Heart left ventricle (tissue), 13 donors: ENCODE data around the gene ATP6V0A1.

Experiments
- POLR2A ChIP-seq, 2 donors: fragments of 450-650 bp; IDR thresholded peaks; one replicate each; pipeline ENCODE4 v1.6.1; 2017; ENCODE audit warnings: antibody characterized with exemption in 2 of 2, mild to moderate bottlenecking in 2 of 2, moderate library complexity in 2 of 2
- TF ChIP-seq, protein P1 (sequence below), 12 donors: fragments of 200-600 bp; sonication (generic) in 4 of 12; IDR thresholded peaks; one replicate each; pipeline versions ENCODE4 v1.5.0 to v1.8.0; 2018 to 2022; ENCODE audit warnings: antibody characterized with exemption in 12 of 12, mild to moderate bottlenecking in 5 of 12
- donor health status: ischemic (EF 13 %, LVEDD 7.1; RV severe dilation, severe dysfunction).
- donor health status: DM: no; HTN: yes; CAD: no.
- donor health status: DM: no; HTN: no; CAD: no.
- donor health status: ischemic (EF 25% LVEDD 6.9; RV normal size, moderate dysfunction).
- donor health status: ischemic (EF 25% LVEDD 5.7; RV mildly dilated, moderate dysfunction).
- donor health status: ischemic (EF 35%, LVEDD 5.7; RV mildly dilated, moderate dysfunction).
- donor health status: nonischemic (EF 11% LVEDD 7.7; RV severe dilation, severe dysfunction).
- donor health status: DM: yes; HTN: yes; CAD: no.
- donor health status: PGD.
- donor health status: ischemic (EF 29% LVEDD 5.4; RV normal size, mild dysfunction).
- donor health status: nonischemic (EF 23%, LVEDD 6.1; RV moderate dilation, normal function).

DNA sequence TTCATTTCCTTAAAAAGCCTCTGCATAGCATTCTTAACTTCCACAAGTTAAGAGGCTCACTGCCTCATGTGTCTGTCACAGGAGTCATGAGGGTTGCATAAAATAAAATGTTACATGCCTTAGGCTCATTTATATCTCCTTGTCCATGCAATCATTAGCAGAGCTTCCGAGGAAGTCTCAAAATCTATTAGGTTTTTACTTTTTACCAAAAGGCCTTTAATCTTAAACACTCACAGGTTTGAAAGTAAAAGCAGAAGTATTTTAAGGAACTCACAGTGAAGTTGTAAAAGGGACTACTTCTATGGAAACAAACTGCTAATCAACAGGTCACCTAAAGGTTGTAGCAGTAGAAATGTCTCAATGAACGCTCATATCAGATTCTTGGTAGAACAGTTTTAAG, 5.2 kb upstream of the ATP6V0A1 start:
- TF ChIP-seq, protein P1, sequence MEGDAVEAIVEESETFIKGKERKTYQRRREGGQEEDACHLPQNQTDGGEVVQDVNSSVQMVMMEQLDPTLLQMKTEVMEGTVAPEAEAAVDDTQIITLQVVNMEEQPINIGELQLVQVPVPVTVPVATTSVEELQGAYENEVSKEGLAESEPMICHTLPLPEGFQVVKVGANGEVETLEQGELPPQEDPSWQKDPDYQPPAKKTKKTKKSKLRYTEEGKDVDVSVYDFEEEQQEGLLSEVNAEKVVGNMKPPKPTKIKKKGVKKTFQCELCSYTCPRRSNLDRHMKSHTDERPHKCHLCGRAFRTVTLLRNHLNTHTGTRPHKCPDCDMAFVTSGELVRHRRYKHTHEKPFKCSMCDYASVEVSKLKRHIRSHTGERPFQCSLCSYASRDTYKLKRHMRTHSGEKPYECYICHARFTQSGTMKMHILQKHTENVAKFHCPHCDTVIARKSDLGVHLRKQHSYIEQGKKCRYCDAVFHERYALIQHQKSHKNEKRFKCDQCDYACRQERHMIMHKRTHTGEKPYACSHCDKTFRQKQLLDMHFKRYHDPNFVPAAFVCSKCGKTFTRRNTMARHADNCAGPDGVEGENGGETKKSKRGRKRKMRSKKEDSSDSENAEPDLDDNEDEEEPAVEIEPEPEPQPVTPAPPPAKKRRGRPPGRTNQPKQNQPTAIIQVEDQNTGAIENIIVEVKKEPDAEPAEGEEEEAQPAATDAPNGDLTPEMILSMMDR (IDR thresholded peaks at IDR 0.05): no peak
- TF ChIP-seq POLR2A (IDR thresholded peaks at IDR 0.05): no peak
